HG02885 (cell line): ENCODE results near the gene SUPT6H.
"Not testable (repeated sequence)": the region's sequence is repeated elsewhere in the genome, so short reads cannot be mapped to it uniquely, and the experiment has no call there.

Experiments used
- ATAC-seq: cut with Tn5 transposase; IDR thresholded peaks from one replicate; pipeline ENCODE4 v1.9.1; 2021; ENCODE audit warnings: mild to moderate bottlenecking; ENCODE audit not compliant: unreplicated experiment, poor library complexity

The SUPT6H gene

DNA sequence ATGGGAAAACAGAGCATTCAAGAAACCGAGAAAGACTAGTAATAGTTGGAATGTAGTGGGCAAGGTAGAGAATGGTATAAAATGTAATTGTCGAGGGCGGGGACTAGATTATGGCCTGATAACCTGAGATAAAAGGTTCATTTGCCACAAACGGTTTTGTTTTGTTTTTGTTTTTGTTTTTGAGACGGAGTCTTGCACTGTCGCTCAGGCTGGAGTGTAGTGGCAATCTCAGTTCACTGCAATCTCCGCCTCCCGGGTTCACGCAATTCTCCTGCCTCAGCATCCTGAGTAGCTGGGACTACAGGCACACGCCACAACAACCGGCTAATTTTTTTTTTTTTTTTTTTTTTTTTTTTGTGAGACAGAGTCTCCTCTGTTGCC is 67.9 kb downstream of the SUPT6H start:
- no peak for ATAC-seq

- no peak for ATAC-seq
Observed at GRCh38 chr17:28733346-28733745, 71.3 kb downstream of the SUPT6H start.

- ATAC-seq, result no peak
Observed at GRCh38 chr17:28734712-28735241, 72.8 kb downstream of the SUPT6H start.

GRCh38 chr17:28735242-28735722 is 73.3 kb downstream of the SUPT6H start:
- no peak for ATAC-seq

GRCh38 chr17:28735913-28736769 is 74.1 kb downstream of the SUPT6H start:
- not testable (repeated sequence) for ATAC-seq

DNA sequence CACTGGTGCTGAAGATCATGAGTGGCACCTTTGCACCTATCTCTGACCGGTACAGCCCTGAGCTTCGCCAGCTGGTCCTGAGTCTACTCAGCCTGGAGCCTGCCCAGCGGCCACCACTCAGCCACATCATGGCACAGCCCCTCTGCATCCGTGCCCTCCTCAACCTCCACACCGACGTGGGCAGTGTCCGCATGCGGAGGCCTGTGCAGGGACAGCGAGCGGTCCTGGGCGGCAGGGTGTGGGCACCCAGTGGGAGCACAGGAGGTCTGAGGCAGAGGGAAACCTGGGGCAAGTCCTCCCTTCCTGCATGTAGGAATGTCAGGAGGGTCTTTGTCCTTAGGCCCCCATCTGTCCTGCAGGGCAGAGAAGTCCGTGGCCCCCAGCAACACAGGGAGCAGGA is 75.3 kb downstream of the SUPT6H start:
- ATAC-seq, result no peak

DNA sequence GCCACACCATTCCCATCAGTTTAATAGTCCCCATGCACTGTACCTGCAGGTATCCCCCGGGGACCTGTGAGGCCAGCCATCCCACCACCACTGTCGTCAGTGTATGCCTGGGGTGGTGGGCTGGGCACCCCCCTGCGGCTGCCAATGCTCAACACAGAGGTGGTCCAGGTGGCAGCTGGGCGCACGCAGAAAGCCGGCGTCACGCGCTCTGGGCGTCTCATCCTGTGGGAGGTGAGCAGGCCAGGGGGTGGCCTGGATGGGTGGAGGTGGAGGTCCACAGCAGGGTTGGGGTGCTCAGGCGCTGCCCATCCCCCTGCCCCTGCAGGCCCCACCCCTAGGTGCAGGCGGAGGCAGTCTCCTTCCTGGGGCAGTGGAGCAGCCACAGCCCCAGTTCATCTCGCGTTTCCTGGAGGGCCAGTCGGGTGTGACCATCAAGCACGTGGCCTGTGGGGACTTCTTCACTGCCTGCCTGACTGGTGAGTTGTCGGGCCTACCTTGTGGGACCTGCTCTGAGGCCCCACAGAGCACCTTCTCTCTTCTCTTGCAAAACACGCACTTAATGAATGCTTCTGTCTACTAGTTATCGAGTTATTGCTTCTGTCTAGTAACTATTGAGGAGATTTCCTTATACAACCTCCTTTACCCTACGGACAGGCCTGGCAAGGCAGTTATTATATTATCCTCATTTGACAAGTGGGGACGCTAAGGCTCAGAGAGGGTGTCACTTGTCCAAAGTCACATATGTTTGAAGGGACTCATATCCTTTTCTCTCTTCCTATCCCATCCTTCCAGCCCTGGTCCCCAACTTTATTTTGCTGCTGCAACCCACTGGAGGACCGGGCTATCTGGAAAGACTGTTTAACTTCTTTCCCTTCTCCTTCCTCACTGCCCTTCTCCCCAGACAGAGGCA is 76.0 kb downstream of the SUPT6H start:
- ATAC-seq, result peak; percentile 61

GRCh38 chr17:28738680-28739384 is 76.8 kb downstream of the SUPT6H start:
- peak; percentile 25 for ATAC-seq

GRCh38 chr17:28740406-28741357 is 78.7 kb downstream of the SUPT6H start:
- no peak for ATAC-seq

GRCh38 chr17:28741358-28742349 is 79.6 kb downstream of the SUPT6H start:
- ATAC-seq, result no peak

DNA sequence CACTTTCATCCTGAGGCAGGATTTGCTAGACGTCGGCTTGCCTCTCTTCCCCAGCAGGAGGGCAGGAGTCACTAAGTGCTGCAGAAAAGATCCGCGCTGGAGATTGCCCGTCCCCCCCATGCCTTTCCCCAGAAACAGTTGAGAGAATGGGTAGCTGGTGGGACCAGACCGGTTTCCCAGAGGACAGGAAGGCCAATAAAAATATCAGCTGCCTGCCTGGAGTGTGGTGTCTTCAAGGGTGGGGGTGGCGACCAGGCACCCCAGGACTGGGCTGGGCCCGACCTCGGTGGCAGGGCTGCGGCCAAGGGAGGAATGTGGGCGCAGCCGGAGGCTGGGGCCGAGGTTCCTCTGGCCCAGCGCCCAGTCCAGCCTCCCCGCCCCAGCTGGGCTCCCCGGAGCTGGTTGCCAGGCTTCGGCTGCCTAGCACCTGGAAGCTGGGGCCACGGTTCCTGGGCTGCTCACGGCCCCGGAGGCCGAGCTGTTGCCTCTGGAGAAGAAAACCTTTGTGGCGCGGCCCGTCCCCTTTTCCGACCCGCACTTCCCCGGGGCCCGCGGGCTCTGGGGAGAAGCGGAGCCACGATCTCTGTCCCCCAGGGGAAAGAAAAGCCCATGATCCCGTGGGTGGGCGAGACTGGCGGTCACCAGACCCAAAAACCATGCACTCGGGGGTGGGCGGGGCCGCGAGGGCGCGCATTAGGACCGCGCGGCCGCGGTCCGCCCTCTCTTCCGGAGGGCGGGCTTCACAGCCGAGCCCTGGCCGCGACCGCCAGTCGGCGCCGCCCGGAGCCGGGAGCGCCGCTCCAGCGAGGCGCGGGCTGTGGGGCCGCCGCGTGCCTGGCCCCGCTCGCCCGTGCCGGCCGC is 81.5 kb downstream of the SUPT6H start, which contains the start of gene TRAF4:
Gene TRAF4 (plus strand): TSS at position 769 of the 861 bp plus-strand sequence. CDS start 102 bp downstream, outside the sequence.
- peak; percentile 80 for ATAC-seq

DNA sequence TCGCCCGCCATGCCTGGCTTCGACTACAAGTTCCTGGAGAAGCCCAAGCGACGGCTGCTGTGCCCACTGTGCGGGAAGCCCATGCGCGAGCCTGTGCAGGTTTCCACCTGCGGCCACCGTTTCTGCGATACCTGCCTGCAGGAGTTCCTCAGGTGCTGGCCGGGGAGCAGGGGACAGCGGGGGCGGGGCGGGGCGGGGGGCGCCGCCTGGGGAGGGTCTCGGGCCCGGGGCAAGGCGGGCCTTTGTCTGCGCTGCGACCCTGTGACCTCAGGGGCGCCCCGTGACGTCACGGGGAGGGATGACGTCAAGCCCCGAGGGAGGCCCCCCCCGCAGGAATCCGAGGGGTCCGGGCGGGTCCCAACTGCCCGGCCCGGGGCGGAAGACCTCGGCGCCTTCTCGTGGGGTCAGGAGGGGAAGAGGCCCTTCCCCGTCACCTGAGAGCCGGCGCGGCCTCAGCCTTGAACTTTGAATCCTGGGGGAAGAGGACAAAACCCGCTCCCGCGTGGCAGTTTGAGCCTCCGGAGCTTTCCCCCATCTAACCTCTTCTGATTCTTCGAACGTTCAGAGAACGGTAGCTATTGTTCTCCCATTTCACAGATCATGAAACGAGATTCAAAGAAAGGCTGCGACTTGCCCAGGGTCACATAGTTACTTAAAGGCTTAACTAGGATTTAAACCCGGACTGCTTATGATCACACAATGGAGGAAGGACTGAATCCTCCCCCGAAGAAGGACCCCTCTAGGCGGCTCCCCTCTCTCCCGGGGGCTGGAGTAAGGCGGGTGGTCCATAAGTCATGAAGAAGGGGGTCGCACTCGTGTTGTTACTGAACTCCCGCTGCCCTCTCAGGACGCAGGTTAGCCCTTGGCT is 82.3 kb downstream of the SUPT6H start:
- ATAC-seq, result peak; percentile 43

DNA sequence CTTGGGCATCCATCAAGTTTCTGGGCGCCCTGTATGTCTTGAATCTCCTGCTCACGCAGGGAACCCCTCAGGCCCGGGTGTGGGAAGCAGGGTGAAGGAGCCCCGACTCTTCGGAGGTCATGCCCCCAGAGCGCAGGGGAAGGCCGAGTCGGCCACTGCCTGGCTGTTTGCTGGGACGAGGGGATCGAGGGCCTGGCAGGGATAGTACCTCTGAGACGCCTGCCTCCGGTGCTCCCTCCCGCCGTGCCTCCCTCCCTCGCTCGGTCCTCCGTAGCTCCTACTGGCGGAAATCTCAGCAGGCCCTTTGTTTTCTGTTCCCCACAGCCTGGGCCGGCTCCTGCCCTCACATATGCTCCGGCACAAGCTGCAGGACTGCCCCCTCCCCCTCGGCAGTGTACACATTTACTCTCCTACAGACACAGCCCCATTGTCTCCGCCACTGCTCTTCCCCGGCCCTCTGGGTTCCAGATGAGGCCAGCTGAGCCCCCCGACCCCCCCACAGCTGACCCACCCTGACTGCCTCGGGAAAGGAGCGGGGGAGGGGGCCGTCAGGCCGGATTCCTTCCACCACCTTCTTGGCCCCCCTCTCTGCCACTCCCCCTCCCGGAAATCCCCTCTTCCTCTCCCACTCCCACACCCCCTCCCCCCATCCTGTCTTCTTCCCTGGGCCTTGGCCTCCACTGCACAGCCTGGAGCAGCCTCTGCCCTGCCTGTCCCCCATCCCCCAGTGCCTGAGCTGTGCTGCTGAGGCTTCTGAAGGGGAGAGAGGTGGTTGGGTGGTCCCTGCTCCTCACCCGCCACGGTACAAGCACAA is 83.2 kb downstream of the SUPT6H start:
- no peak for ATAC-seq

GRCh38 chr17:28745786-28746411 is 83.9 kb downstream of the SUPT6H start:
- ATAC-seq, result no peak

GRCh38 chr17:28746611-28747050 is 84.6 kb downstream of the SUPT6H start:
- no peak for ATAC-seq
